GM12873 (cell line): ENCODE results near the gene HEXIM2.

Experiments
- TF ChIP-seq, protein P1 (sequence below): IDR thresholded peaks from 2 replicates; pipeline ENCODE4 v1.5.1; 2012; ENCODE audit warnings: low read depth, mild to moderate bottlenecking, moderate library complexity, low read length, control low read depth; ENCODE audit not compliant: insufficient read depth; ENCODE audit errors: missing control alignments

Gene HEXIM2

DNA sequence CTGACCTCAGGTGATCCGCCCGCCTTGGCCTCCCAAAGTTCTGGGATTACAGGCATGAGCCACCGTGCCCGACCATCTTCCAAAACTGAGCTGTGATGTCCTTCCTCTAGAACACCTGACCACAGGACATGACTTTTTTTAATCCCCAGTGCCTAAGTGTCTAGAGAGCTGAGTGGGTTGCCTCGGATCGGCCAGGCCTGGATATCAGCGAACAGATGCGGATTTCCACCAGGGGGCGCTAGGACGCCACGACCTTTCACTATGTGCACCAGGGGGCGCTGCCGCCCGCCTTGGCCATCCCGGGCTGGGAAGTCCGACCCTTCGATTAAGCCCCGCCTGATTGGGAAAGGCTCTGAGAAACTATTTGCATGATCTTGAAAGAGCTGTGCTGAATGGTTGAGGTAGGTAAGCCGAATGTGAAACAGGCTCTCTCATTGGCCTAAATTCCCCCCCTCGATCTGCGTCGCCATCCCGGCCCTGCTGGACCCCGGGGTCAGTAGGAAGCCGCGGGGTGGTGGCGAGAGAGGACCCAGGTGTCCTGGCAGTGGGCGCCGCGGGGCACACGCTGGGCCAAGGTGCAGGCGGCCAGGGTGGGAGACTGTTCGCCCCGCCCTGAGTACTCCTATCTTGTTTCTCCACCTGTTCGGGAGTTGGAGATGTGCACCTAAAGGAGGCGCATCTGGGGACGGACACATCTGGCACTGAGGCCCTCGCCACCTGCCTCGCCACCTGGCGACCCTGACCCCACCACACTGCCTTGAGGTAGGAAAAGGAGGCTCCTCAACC, 26.3 kb upstream of the HEXIM2 start, which contains the start of gene ACBD4:
Gene ACBD4 (plus strand): TSS at position 496 of the 786 bp plus-strand sequence. CDS start 458 bp downstream, outside the sequence.
- TF ChIP-seq, protein P1, sequence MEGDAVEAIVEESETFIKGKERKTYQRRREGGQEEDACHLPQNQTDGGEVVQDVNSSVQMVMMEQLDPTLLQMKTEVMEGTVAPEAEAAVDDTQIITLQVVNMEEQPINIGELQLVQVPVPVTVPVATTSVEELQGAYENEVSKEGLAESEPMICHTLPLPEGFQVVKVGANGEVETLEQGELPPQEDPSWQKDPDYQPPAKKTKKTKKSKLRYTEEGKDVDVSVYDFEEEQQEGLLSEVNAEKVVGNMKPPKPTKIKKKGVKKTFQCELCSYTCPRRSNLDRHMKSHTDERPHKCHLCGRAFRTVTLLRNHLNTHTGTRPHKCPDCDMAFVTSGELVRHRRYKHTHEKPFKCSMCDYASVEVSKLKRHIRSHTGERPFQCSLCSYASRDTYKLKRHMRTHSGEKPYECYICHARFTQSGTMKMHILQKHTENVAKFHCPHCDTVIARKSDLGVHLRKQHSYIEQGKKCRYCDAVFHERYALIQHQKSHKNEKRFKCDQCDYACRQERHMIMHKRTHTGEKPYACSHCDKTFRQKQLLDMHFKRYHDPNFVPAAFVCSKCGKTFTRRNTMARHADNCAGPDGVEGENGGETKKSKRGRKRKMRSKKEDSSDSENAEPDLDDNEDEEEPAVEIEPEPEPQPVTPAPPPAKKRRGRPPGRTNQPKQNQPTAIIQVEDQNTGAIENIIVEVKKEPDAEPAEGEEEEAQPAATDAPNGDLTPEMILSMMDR, result peak; percentile 100

DNA sequence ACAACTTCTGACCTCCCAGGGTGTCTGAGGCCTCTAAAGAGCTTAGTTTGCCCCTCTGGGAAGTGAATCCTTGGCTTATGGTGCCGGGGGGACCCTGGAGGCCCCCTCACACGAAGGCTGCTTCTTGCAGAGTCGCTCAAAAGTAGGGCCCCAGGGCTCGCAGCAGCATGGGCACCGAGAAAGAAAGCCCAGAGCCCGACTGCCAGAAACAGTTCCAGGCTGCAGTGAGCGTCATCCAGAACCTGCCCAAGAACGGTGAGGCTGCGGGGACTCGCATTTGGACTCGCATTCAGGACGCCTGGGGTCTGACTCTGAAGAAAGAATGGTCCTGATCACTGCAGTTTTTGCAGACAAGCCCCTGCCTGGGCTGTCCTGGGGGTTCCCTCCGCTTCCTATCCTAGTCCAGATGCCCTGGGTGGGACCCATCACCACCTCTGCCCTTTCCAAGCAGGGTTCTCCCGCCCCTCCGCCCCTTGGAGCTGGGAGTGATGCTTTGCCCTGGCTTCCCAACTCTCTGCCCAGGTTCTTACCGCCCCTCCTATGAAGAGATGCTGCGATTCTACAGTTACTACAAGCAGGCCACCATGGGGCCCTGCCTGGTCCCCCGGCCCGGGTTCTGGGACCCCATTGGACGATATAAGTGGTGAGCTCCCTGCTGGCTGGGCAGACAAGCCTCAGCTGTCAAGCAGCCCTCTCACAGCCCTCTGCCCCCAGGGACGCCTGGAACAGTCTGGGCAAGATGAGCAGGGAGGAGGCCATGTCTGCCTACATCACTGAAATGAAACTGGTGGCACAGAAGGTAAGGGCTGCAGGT, 25.5 kb upstream of the HEXIM2 start:
- TF ChIP-seq, protein P1, result no peak

DNA sequence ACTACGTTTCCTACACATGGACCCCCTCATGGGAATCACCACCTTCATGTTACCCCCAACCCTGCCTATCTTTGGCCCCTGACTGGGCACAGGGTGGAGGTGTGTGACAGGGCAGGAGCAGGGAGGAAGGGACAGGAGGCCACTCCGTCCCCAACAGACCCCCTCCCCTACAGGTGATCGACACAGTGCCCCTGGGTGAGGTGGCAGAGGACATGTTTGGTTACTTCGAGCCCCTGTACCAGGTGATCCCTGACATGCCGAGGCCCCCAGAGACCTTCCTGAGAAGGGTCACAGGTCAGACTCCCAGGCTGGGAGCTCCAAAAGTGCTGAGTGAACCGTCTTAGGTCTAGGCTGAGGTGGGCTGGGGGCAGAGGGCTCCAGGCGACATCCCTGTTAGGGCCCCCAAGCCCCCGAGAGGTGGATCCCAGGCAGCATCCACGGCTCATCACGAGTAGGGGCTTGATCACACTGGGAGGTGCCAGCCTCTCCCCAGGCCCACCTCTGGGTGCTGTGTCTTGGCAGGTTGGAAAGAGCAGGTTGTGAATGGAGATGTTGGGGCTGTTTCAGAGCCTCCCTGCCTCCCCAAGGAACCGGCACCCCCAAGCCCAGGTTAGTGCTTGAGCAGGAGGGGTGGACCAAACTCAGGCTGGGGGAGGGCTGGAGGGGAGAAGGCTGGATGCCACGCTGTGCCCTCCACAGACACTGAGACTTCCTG, 24.7 kb upstream of the HEXIM2 start:
- TF ChIP-seq, protein P1, result no peak

DNA sequence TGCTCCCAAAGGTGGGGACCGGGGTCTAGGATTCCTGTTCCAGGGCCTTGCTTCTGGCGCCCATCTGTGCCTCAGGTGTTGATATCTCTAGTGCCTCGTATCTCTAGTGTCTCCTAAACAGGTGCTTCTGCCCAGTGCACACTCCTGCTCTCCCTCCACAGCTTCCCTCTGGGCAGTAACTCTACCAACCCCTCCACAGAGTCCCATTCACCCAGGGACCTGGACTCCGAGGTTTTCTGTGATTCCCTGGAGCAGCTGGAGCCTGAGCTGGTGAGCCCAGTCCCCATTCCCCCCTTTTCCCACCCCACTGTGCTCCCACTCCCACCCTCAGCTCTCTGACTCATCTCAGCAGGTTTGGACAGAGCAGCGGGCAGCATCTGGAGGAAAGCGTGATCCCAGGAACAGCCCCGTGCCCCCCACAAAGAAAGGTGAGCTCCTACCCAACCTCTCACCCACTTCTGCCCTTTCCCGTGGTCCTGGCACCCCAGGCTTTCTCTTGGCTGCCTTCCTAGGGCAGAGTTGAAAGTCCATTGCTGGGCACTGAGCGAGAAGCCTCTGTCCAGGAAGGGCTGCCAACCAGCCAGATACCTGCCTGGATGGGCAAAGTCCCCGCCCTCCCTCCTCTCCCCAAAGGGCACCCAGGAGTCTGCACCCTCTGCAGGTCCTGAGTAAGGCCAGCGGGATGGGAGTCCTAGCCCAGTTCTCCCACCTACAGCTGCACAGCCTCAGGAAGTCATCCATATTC, 23.9 kb upstream of the HEXIM2 start:
- TF ChIP-seq, protein P1, result no peak

DNA sequence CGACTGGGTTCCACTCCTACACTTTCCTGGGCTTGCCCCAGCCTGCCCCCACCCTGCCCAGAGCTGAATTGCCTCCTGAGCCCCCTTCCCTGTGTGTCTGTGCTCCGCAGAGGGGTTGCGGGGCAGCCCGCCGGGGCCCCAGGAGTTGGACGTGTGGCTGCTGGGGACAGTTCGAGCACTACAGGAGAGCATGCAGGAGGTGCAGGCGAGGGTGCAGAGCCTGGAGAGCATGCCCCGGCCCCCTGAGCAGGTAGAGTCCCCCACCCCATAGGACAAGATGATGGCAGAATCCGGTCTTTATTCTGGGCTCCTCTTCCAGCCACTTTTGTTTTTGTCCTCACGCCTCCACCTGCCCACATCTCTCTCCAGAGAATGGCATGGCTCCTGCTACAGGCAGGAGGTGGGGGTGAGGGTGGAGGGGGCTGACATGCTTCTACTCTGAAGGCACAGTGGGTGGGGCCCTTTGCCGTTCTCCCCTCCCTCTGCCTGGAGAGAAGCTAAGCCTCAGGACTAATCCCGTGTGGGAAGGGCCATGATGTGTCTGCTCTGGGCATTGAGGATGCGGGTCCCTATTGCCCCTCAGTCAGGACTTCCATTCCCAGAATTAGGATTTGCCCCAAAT, 22.7 kb upstream of the HEXIM2 start:
- TF ChIP-seq, protein P1, result no peak

DNA sequence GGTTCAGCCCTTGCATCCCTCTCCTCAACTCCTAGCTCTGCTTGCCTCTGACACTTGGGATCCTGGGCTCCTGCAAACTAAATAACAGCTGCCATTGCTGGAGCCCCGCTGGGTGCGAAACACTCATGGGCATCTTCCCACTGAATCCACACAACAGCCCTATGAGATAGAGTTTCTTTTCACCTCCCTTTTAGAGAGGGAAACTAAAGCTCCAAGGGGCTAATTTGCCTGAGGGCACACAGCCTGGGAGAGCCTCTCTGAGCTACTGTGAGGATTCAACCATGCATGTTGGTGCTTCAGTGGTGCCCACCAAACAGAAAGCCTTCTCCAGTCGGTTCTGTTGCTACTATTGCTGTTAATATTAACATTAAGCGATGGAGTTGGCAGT, 22.1 kb upstream of the HEXIM2 start:
- TF ChIP-seq, protein P1, result no peak
